Measurements from ENCODE around the gene KAT6B.
"Not testable (repeated sequence)": the region's sequence is repeated elsewhere in the genome, so short reads cannot be mapped to it uniquely, and the experiment has no call there.

The KAT6B gene

GRCh38 chr10:75048669-75049098 is 222.3 kb downstream of the KAT6B start:
- H3K4me3 Mint-ChIP-seq, result no peak overlapping the region
- DNase-seq, result no peak
- peak overlapping the region; percentile 91 for H3K27ac Mint-ChIP-seq
- no peaks in the 10 kb centered on the region for H3K36me3 Mint-ChIP-seq (ENCODE audit: low read depth)
- H3K27me3 Mint-ChIP-seq (ENCODE audit: low read depth, poor library complexity), result peaks cover 5% of the 10 kb centered on the region
- TF ChIP-seq CTCF (IDR thresholded peaks at IDR 0.05), result no peak
- H3K4me1 Mint-ChIP-seq, result peaks cover 49% of the 10 kb centered on the region
- H3K9me3 Mint-ChIP-seq, result peaks cover 5% of the 10 kb centered on the region

DNA sequence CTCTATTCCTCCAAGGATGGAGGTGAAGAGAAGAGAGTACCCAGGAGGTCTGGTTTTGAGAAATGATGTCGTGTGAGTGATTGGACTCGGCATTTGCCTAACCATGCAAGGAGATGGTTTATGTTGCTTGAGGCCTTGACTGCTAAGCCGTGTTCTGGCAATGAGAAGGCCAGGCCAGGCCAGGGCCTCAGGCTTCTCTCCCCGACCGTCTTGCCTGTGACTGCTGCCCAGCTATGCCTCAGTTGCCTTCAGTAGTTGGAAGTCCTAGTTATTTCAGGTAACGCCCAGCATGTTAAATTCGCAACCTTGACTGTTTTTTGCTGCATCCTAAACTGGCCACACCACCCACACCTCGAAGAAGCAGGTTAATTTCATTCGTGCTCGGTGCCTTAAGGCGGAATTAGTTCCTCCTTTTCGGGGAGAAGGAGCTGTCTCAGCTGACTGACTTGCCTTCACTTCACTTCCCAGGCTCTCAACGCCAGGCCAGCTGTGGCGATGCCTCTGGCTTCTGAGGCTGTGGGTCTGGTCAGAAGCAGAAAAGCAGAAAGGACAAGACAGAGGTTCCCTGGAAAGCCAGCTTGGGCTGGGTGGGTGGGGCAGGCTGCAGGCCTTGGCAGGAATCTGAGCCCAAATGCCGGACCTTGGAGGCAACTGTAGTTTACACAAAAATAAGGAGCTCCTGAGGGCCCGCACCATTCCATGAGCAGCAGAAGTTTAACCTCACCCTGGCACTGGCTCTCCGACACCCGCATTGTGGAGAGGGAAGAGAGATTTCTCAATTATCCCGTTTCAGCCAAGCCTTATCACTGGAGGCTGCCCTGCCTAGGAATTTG is 223.1 kb downstream of the KAT6B start:
- Mint-ChIP-seq H3K36me3 (ENCODE audit: low read depth) (no peaks in the 10 kb centered on the region), H3K27ac (peak overlapping the region; percentile 91), H3K27me3 (ENCODE audit: low read depth, poor library complexity) (peaks cover 5% of the 10 kb centered on the region), H3K4me1 (peaks cover 49% of the 10 kb centered on the region), H3K9me3 (no peaks in the 10 kb centered on the region), H3K4me3 (no peak overlapping the region)
- no peak for TF ChIP-seq CTCF (IDR thresholded peaks at IDR 0.05)
- no peak for DNase-seq

DNA sequence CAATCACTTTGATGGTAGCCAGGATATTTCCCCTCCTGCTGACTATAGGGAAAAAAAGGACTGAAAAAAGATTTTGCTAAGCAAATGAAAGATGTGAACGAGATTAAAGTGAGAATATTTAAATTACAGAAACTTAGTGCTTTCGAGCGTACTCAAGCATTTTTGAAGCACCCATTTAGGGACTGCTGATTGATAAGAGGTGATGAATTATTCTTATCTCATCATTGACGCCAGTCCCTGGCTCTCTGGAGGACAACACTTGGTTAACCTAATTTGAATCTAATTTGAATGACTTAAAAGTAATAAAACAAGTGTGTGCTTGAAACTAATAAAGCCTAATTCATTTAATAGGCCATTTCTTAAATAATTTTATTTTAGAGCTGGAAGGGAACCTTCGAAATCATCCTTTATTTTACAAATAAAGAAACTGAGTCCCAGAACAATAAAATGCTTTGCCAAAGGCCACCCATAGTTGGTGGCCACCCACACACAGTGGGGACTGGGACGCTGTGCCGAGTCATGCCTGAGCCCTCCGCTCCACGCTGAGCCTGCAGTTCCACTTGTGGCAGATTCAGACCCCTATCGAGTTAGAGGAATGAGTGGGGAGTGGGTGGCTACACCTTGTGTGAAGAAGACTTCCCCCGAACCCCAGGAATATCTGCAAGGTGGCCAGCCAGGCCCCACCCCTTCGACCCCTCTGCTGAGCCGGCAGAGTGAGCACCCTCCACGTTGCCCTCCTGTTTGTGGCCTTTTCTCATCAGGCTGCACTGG is 223.9 kb downstream of the KAT6B start:
- no peak for DNase-seq
- Mint-ChIP-seq H3K27ac (no peak overlapping the region), H3K4me1 (peaks cover 49% of the 10 kb centered on the region), H3K27me3 (ENCODE audit: low read depth, poor library complexity) (peaks cover 6% of the 10 kb centered on the region), H3K9me3 (no peaks in the 10 kb centered on the region), H3K36me3 (ENCODE audit: low read depth) (no peaks in the 10 kb centered on the region), H3K4me3 (no peak overlapping the region)
- TF ChIP-seq CTCF (IDR thresholded peaks at IDR 0.05), result no peak

- no peak for DNase-seq
- H3K4me1 Mint-ChIP-seq, result peaks cover 49% of the 10 kb centered on the region
- H3K9me3 Mint-ChIP-seq, result no peaks in the 10 kb centered on the region
- H3K27ac Mint-ChIP-seq, result peak overlapping the region; percentile 92
- H3K27me3 Mint-ChIP-seq (ENCODE audit: low read depth, poor library complexity), result peaks cover 10% of the 10 kb centered on the region
- H3K36me3 Mint-ChIP-seq (ENCODE audit: low read depth), result no peaks in the 10 kb centered on the region
- no peak for TF ChIP-seq CTCF (IDR thresholded peaks at IDR 0.05)
- no peak overlapping the region for H3K4me3 Mint-ChIP-seq
These were observed 224.9 kb downstream of the KAT6B start for GRCh38 chr10:75051308-75051707.

DNA sequence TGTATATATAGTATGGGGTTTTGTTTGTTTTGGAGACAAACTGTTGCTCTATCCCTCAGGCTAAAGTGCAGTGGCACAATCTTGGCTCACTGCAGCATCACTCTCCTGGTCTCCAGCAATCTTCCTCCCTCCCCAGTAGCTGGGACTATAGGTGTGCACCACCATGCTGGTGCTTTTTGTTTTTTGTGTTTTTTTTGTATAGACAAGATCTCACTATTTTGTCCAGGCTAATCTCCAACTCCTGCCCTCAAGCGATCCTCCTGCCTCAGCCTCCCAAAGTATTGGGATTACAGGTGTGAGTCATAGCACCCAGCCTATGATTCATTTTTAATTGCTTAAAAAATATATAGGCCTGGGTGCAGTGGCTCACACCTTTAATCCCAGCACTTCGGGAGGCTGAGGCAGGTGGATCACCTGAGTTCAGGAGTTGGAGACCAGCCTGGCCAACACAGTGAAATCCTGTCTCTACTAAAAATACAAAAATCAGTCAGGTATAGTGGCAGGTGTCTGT is 229.6 kb downstream of the KAT6B start:
- H3K4me3 Mint-ChIP-seq; H3K36me3 Mint-ChIP-seq (ENCODE audit: low read depth); H3K27ac Mint-ChIP-seq; DNase-seq; H3K9me3 Mint-ChIP-seq: not testable (repeated sequence)
- Mint-ChIP-seq H3K4me1 (peaks cover 11% of the 10 kb centered on the region), H3K27me3 (ENCODE audit: low read depth, poor library complexity) (peaks cover 11% of the 10 kb centered on the region)

DNA sequence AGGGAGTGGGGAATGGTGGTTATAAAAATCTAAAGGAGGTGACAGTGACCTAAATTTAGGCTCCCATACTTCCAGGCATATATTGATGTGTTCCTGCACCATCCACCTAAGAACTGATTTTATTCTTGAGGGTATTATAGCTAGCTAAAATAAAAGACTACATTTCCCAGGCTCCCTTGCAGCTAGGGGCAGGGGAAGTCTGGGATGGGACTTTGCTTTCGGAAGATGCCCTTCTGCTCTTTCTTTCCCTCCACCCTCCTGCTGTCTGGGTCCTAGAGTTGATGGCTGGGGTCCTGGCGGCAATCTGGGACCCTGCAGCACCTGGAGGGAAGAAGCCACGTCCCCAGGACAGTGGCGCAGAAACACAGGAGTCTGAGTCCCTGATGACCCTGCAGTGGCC is 231.3 kb downstream of the KAT6B start:
- H3K27me3 Mint-ChIP-seq (ENCODE audit: low read depth, poor library complexity), result peaks cover 16% of the 10 kb centered on the region
- H3K27ac Mint-ChIP-seq, result no peak overlapping the region
- H3K4me1 Mint-ChIP-seq, result peaks cover 10% of the 10 kb centered on the region
- no peak for TF ChIP-seq CTCF (IDR thresholded peaks at IDR 0.05)
- H3K4me3 Mint-ChIP-seq, result no peak overlapping the region
- DNase-seq, result no peak
- H3K9me3 Mint-ChIP-seq, result no peaks in the 10 kb centered on the region
- H3K36me3 Mint-ChIP-seq (ENCODE audit: low read depth), result no peaks in the 10 kb centered on the region
